Endothelial cell of umbilical vein (primary cell): ENCODE data around the gene ARHGAP27. TPM values are rescaled to one million over a fixed set of nuclear protein-coding genes. Genes with fewer than 3 reads are reported as not detected.

Experiments
- BruUV-seq: library from RNA; stranded (reverse); fragments of 400-500 nt; replicated peaks from 2 replicates; lab custom pipeline; 2021; lab: Mats Ljungman, UMichigan
- CTCF ChIA-PET: fragments of 300-600, 350-600 bp; sonication (Branson Sonifier 250); formaldehyde crosslinking; loops from one replicate; lab custom pipeline; 2021; ENCODE audit warnings: antibody characterized with exemption, inconsistent platforms; lab: Charles Lee
- POLR2A ChIA-PET: fragments of 300-600, 350-600 bp; sonication (Branson Sonifier 250); formaldehyde crosslinking; loops from one replicate; lab custom pipeline; 2021; ENCODE audit warnings: antibody characterized with exemption, inconsistent platforms; lab: Charles Lee
- DNase-seq: peaks from one replicate; pipeline ENCODE4 v3.0.0-alpha.2; 2011; ENCODE audit warnings: low read depth, low spot score
- FAIRE-seq: peaks from 2 replicates; lab custom pipeline; 2011; peaks lifted over from hg19 to GRCh38; lab: Jason Lieb, UNC
- H2AFZ ChIP-seq: 2 replicates; pipeline ENCODE4 v1.6.0; 2012; ENCODE audit warnings: low read depth, low read length, control low read depth, inconsistent platforms
- H3K27ac ChIP-seq: 2 replicates; pipeline ENCODE4 v1.5.1; 2011; ENCODE audit warnings: low read depth, mild to moderate bottlenecking, control low read depth, low read length, moderate library complexity; ENCODE audit not compliant: insufficient read depth
- H3K27me3 ChIP-seq, 2 experiments: 2 replicates each; pipeline versions ENCODE4 v1.6.0 to v1.6.1; 2011; ENCODE audit warnings: low read length in 2 of 2, mixed read lengths in 1 of 2; ENCODE audit not compliant: control insufficient read depth in 2 of 2, insufficient read depth in 2 of 2
- H3K36me3 ChIP-seq, 2 experiments: 2 replicates in 1 of 2; 3 replicates in 1 of 2; pipeline ENCODE4 v1.5.1; 2011; ENCODE audit warnings: low read length in 2 of 2, mild to moderate bottlenecking in 1 of 2, moderate library complexity in 1 of 2; ENCODE audit not compliant: control insufficient read depth in 2 of 2, insufficient read depth in 2 of 2; ENCODE audit errors: extremely low read depth in 1 of 2
- H3K4me1 ChIP-seq: 3 replicates; pipeline ENCODE4 v1.5.1; 2011; ENCODE audit warnings: mild to moderate bottlenecking, low read length; ENCODE audit not compliant: control insufficient read depth, insufficient read depth; ENCODE audit errors: extremely low read depth
- H3K4me2 ChIP-seq: 2 replicates; pipeline ENCODE4 v1.6.1; 2011; ENCODE audit warnings: low read length, control low read depth, mixed read lengths; ENCODE audit not compliant: insufficient read depth
- H3K4me3 ChIP-seq, 3 experiments: fragments of 200-600 bp in 1 of 3; sonication (generic), shearing (Covaris generic) in 1 of 3; replicated peaks in 1 of 3; 2 replicates each; pipeline ENCODE4 v1.5.1; 2011 to 2016; ENCODE audit warnings: control low read depth in 3 of 3, low read length in 3 of 3, mild to moderate bottlenecking in 2 of 3, inconsistent platforms in 1 of 3, low read depth in 1 of 3, moderate library complexity in 1 of 3; ENCODE audit not compliant: insufficient read depth in 1 of 3
- H3K79me2 ChIP-seq: 2 replicates; pipeline ENCODE4 v1.6.0; 2012; ENCODE audit warnings: low read length, inconsistent platforms; ENCODE audit not compliant: control insufficient read depth, insufficient read depth
- H3K9ac ChIP-seq: replicated peaks from 2 replicates; pipeline ENCODE3; 2011; ENCODE audit warnings: low read length, control low read depth; ENCODE audit not compliant: insufficient read depth; ENCODE audit errors: extremely low read depth
- H3K9me1 ChIP-seq: replicated peaks from 3 replicates; pipeline ENCODE4 v1.6.0; 2011; ENCODE audit warnings: mild to moderate bottlenecking, low read length; ENCODE audit not compliant: control insufficient read depth, insufficient read depth; ENCODE audit errors: extremely low read depth
- H3K9me3 ChIP-seq: replicated peaks from 2 replicates; pipeline ENCODE4 v1.5.1; 2012; ENCODE audit warnings: low read length, inconsistent platforms; ENCODE audit not compliant: control insufficient read depth, insufficient read depth
- H4K20me1 ChIP-seq: replicated peaks from 2 replicates; pipeline ENCODE3; 2011; ENCODE audit warnings: mild to moderate bottlenecking, low read length; ENCODE audit not compliant: control insufficient read depth, insufficient read depth; ENCODE audit errors: extremely low read depth
- POLR2A ChIP-seq: IDR thresholded peaks from 2 replicates; pipeline ENCODE4 v1.6.1; 2012; ENCODE audit warnings: low read depth, mild to moderate bottlenecking, control low read depth, low read length
- dilution Hi-C: fragments of 300-500 bp; cut with MboI; formaldehyde crosslinking; loops from one replicate; pipeline ENCODE4 v1.15.0; 2019; ENCODE audit warnings: low sequenced_read_pairs; ENCODE audit not compliant: extremely low pct_ligation_motif_present
- intact Hi-C: fragments of 100-400 bp; cut with micrococcal nuclease; formaldehyde crosslinking; loops from one replicate; pipeline ENCODE4 v1.10.0; 2022
- polyA plus RNA-seq, 4 experiments: library from polyadenylated mRNA; depleted of rRNA in 3 of 4; stranded (reverse) in 3 of 4; unstranded in 1 of 4; fragments of >200 nt; gene quantifications; 2 replicates each; pipeline versions ENCODE4 v1.2.1 to v1.2.3, GENCODE V29; 2011 to 2012; ENCODE audit warnings: missing spikeins in 1 of 4
- total RNA-seq: library from RNA; stranded (reverse); gene quantifications from 2 replicates; pipeline ENCODE4 v1.2.3, GENCODE V29; 2021

The ARHGAP27 gene
- total and polyA plus RNA-seq, 2 donors (not counting 3 experiments of a cell fraction or from before 2014, with no cell fraction given) = 21.0 to 47.0 TPM

DNA sequence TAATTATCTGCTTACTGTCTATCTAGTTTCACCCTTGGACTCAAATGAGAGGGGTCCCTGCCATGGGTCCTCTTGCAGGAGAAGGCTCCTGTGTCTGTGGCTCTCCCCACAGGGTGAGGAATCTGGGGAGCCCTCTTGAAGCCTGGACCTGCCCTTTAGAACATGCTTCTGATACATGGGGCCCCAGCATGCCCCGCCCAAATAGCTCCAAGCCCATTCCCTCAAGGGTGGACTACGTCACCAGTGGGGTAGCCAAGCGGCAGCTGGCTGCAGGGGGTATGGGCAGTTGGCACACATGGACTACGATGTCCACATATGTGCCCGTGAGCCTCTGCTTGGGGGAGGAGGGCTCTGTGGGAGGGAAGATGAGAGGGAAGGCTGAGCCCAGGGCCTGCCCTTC is 39.3 kb downstream of the ARHGAP27 start:
- no peaks in the 10 kb centered on the region for H3K79me2 ChIP-seq
- H2AFZ ChIP-seq = no peak overlapping the region
- no peaks in the 10 kb centered on the region for H3K4me1 ChIP-seq
- no peak overlapping the region for H3K27ac ChIP-seq
- CTCF ChIA-PET = interaction anchor here (1.3 to 12.8 kb wide), 6 partner anchors 8 to 247 kb away, joined by 5 to 283 read pairs (median 11); no protein-coding TSS in a partner anchor
- H4K20me1 ChIP-seq = no peaks in the 10 kb centered on the region
- no peaks in the 10 kb centered on the region for H3K9me3 ChIP-seq
- intact Hi-C loops (loop anchor here (10.0 kb wide), 1 partner anchor 441 kb away; no protein-coding TSS in a partner anchor), dilution Hi-C loops (no loop called here)
- H3K4me3 ChIP-seq = no peak overlapping the region
- H3K9me1 ChIP-seq = no peaks in the 10 kb centered on the region
- H3K27me3 ChIP-seq = peaks cover 0 to 6% of the 10 kb centered on the region in 2 experiments
- POLR2A ChIA-PET = no interaction called here
- DNase-seq = no peak
- no peak overlapping the region for H3K9ac ChIP-seq
- no peak for FAIRE-seq
- no peak overlapping the region for H3K4me2 ChIP-seq
- peaks cover 0 to 12% of the 10 kb centered on the region in 2 experiments for H3K36me3 ChIP-seq
- TF ChIP-seq POLR2A = no peak
- BruUV-seq = no TSS peak

DNA sequence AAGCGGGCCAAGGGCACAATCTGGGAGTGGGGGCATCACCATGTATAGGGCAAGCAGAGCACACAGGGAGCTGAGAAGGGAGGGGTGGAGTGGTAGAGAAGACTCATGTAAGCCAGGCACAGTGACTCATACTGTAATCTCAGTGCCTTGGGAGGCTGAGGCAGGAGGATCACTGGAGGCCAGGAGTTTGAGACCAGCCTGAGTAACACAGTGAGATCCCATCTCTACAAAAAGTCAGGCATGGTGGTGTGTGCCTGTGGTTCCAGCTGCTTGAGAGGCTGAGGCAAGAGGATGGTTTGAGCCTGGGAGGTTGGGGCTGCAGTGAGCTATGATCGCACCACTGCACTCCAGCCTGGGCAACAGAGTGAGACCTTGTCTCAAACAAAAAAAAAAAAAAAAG is 40.8 kb downstream of the ARHGAP27 start:
- Histone ChIP-seq H3K4me3 (no peak overlapping the region), H4K20me1 (no peaks in the 10 kb centered on the region), H3K27ac (no peak overlapping the region), H3K9ac (no peak overlapping the region), H3K36me3 (peaks cover 0 to 6% of the 10 kb centered on the region in 2 experiments), H3K79me2 (no peaks in the 10 kb centered on the region), H3K4me2 (no peak overlapping the region), H3K9me1 (no peaks in the 10 kb centered on the region), H3K27me3 (peaks cover 0 to 6% of the 10 kb centered on the region in 2 experiments), H3K4me1 (no peaks in the 10 kb centered on the region), H3K9me3 (no peaks in the 10 kb centered on the region), H2AFZ (no peak overlapping the region)
- no peak for DNase-seq
- ChIA-PET POLR2A (no interaction called here), CTCF (interaction anchor here (1.0 to 12.8 kb wide), 6 partner anchors 9 to 460 kb away, joined by 4 to 283 read pairs (median 10); partner anchors contain the start of gene FMNL1)
- BruUV-seq = no TSS peak
- dilution Hi-C loops (no loop called here), intact Hi-C loops (loop anchor here (10.0 kb wide), 1 partner anchor 443 kb away; no protein-coding TSS in a partner anchor)
- no peak for TF ChIP-seq POLR2A
- FAIRE-seq = no peak
